Measurements from ENCODE around the gene DRAM2. TPM values are rescaled to one million over a fixed set of nuclear protein-coding genes. Genes with fewer than 3 reads are reported as not detected.

Gene DRAM2
- total RNA-seq, 2 donors from 2014 or later: 49.7 to 64.9 TPM

DNA sequence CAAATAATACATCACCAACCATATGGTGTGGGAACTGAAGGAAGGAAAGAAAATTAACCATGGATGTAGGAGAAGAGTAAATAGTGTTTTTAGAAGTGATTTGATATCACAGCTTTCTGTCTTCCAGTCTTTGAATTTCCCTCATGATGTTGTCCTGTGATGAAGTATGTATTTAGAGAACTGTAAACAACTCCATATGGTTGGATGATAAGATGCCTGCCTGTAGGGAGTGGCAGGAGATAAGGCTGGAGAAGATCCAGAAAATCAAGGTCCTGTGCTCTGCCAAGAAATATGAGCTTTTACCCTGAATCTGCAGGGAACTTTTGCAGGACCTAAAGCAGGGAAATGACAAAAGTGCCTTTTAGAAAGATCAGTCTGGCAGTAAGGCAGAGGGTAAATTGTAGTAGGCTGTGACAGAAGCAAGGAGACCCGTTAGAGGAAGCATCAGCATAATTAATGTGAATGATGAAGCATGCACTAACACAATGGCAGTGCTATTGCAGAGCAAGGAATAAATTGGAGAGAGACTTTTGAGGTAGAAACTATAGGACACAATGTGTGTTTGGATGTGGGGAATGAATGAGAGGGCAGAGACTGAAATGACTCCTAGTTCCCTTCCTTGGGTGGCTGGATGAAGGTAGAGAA is 22.1 kb upstream of the DRAM2 start:
- TF ChIP-seq, protein P1, sequence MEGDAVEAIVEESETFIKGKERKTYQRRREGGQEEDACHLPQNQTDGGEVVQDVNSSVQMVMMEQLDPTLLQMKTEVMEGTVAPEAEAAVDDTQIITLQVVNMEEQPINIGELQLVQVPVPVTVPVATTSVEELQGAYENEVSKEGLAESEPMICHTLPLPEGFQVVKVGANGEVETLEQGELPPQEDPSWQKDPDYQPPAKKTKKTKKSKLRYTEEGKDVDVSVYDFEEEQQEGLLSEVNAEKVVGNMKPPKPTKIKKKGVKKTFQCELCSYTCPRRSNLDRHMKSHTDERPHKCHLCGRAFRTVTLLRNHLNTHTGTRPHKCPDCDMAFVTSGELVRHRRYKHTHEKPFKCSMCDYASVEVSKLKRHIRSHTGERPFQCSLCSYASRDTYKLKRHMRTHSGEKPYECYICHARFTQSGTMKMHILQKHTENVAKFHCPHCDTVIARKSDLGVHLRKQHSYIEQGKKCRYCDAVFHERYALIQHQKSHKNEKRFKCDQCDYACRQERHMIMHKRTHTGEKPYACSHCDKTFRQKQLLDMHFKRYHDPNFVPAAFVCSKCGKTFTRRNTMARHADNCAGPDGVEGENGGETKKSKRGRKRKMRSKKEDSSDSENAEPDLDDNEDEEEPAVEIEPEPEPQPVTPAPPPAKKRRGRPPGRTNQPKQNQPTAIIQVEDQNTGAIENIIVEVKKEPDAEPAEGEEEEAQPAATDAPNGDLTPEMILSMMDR (conservative IDR thresholded peaks at IDR 0.05): no peak
- no peak overlapping the region for H3K4me3 Mint-ChIP-seq
- H3K27me3 Mint-ChIP-seq (ENCODE audit: insufficient read depth): no peaks in the 10 kb centered on the region
- H3K27me3 ChIP-seq (ENCODE audit: control insufficient read depth, insufficient read depth, low read length, poor library complexity, severe bottlenecking): no peaks in the 10 kb centered on the region
- H3K9me3 ChIP-seq (ENCODE audit: control insufficient read depth, low read length): no peaks in the 10 kb centered on the region
- H3K36me3 Mint-ChIP-seq (ENCODE audit: low read depth): peaks cover 19% of the 10 kb centered on the region
- no peak overlapping the region for H3K4me3 ChIP-seq (ENCODE audit: low read length)
- H3K4me1 ChIP-seq (ENCODE audit: control insufficient read depth, insufficient read depth, low read length): peaks cover 3% of the 10 kb centered on the region
- peaks cover 42% of the 10 kb centered on the region for H3K36me3 ChIP-seq (ENCODE audit: control insufficient read depth, insufficient read depth, low read length)
- H3K27ac Mint-ChIP-seq: no peak overlapping the region
- H3K9me3 Mint-ChIP-seq: no peaks in the 10 kb centered on the region
- peaks cover 11% of the 10 kb centered on the region for H3K4me1 Mint-ChIP-seq
- 78 to 91% methylated on average over 1 of the region's 1 CpG for WGBS, 2 experiments (ENCODE audit: insufficient coverage in 1 of 2, insufficient read length in 1 of 2)
- no peak overlapping the region for H3K9ac ChIP-seq (ENCODE audit: extremely low read depth, low read length, poor library complexity, severe bottlenecking)
- no peak for DNase-seq
- H3K27ac ChIP-seq (ENCODE audit: low read depth, low read length): no peak overlapping the region

DNA sequence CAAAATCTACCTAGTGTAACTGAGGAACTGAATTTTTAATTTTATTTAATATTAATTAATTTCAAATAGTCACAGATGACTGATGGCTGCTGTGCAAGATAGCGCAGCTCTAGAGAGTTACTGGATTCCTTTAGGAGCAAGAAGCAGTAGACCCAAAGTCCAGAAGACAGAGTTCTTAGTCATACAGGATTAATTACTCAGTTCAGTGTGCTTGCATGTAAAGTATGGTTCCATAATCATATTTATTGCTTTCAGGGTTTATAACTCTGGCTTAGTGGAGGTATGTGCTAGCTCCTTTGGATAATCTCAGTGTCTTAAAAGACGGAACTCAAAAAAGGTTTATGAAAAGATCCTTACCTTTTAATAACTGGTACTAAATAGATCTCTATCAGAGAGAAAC is 17.5 kb upstream of the DRAM2 start:
- Histone ChIP-seq H3K27me3 (ENCODE audit: control insufficient read depth, insufficient read depth, low read length, poor library complexity, severe bottlenecking) (no peaks in the 10 kb centered on the region), H3K9me3 (ENCODE audit: control insufficient read depth, low read length) (peaks cover 11% of the 10 kb centered on the region), H3K36me3 (ENCODE audit: control insufficient read depth, insufficient read depth, low read length) (peaks cover 55% of the 10 kb centered on the region), H3K9ac (ENCODE audit: extremely low read depth, low read length, poor library complexity, severe bottlenecking) (no peak overlapping the region), H3K4me1 (ENCODE audit: control insufficient read depth, insufficient read depth, low read length) (peaks cover 5% of the 10 kb centered on the region), H3K27ac (ENCODE audit: low read depth, low read length) (no peak overlapping the region), H3K4me3 (ENCODE audit: low read length) (no peak overlapping the region)
- no peaks in the 10 kb centered on the region for H3K27me3 Mint-ChIP-seq (ENCODE audit: insufficient read depth)
- no peak for DNase-seq
- TF ChIP-seq, protein P1 (conservative IDR thresholded peaks at IDR 0.05): no peak
- peaks cover 9% of the 10 kb centered on the region for H3K4me1 Mint-ChIP-seq
- H3K9me3 Mint-ChIP-seq: peaks cover 10% of the 10 kb centered on the region
- WGBS, 2 experiments (ENCODE audit: insufficient coverage in 1 of 2, insufficient read length in 1 of 2): 100% methylated on average over 1 to 2 of the region's 2 CpGs
- peaks cover 44% of the 10 kb centered on the region for H3K36me3 Mint-ChIP-seq (ENCODE audit: low read depth)
- no peak overlapping the region for H3K4me3 Mint-ChIP-seq
- H3K27ac Mint-ChIP-seq: no peak overlapping the region

DNA sequence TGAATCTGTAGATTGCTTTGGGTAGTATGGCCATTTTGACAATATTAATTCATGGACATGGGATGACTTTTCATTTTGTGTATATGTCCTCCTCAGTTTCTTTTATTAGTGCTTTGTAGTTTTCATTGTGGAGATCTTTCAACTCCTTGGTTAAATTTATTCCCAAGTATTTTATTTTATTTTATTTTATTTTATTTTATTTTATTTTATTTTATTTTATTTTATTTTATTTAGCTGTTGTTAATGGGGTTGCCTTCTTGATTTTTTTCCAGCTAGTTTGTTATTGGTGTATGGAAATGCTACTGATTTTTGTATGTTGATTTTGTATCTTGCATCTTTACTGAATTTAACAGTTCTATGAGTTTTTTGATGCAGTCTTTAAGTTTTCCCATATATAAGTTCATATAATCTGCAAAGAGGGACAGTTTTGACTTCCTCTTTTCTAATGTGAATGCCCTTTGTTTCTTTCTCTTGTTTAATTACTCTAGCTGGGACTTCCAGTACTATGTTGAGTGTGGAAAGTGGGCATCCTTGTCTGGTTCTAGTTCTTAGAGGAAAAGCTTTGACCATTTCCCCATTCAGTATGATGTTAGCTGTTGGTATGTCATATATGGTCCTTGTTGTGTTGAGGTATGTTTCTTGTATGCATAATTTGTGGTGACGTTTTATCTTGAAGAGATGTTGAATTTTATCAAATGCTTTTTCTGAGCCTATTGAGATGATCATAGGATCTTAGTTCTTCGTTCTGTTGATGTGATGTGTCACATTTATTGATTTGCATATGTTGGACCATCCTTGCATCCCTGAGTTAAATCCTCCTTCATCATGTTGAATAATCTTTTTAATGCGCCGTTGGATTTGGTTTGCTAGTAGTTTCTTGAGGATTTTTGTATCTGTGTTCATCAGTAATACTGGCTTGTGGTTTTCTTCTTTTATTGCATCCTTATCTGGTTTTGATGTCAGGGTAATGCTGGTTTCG is 14.4 kb upstream of the DRAM2 start:
- peaks cover 10% of the 10 kb centered on the region for H3K9me3 Mint-ChIP-seq
- peaks cover 60% of the 10 kb centered on the region for H3K36me3 ChIP-seq (ENCODE audit: control insufficient read depth, insufficient read depth, low read length)
- H3K9ac ChIP-seq (ENCODE audit: extremely low read depth, low read length, poor library complexity, severe bottlenecking): no peak overlapping the region
- H3K9me3 ChIP-seq (ENCODE audit: control insufficient read depth, low read length): peaks cover 11% of the 10 kb centered on the region
- peaks cover 17% of the 10 kb centered on the region for H3K4me1 Mint-ChIP-seq
- no peak overlapping the region for H3K27ac ChIP-seq (ENCODE audit: low read depth, low read length)
- no peak overlapping the region for H3K27ac Mint-ChIP-seq
- peaks cover 4% of the 10 kb centered on the region for H3K4me1 ChIP-seq (ENCODE audit: control insufficient read depth, insufficient read depth, low read length)
- H3K4me3 ChIP-seq (ENCODE audit: low read length): no peak overlapping the region
- no peaks in the 10 kb centered on the region for H3K27me3 Mint-ChIP-seq (ENCODE audit: insufficient read depth)
- no peaks in the 10 kb centered on the region for H3K27me3 ChIP-seq (ENCODE audit: control insufficient read depth, insufficient read depth, low read length, poor library complexity, severe bottlenecking)
- no peak for DNase-seq
- WGBS, 2 experiments (ENCODE audit: insufficient coverage in 1 of 2, insufficient read length in 1 of 2): 95 to 96% methylated on average over 3 to 5 of the region's 5 CpGs
- TF ChIP-seq, protein P1 (conservative IDR thresholded peaks at IDR 0.05): no peak
- peaks cover 66% of the 10 kb centered on the region for H3K36me3 Mint-ChIP-seq (ENCODE audit: low read depth)
- H3K4me3 Mint-ChIP-seq: no peak overlapping the region
